ENCODE data around the gene MNAT1.
"Not testable (repeated sequence)": the region's sequence is repeated elsewhere in the genome, so short reads cannot be mapped to it uniquely, and the experiment has no call there.

Gene MNAT1

GRCh38 chr14:60773558-60773957 is 39.0 kb downstream of the MNAT1 start:
- no peaks in the 10 kb centered on the region for H3K27me3 ChIP-seq
- H3K4me3 ChIP-seq (ENCODE audit: low read depth in 1 of 2, low read length in 1 of 2), result no peak overlapping the region
- H3K4me1 ChIP-seq (ENCODE audit: control insufficient read depth in 1 of 2, insufficient read depth in 1 of 2, low read depth in 1 of 2, low read length in 1 of 2), result no peaks in the 10 kb centered on the region
- no peaks in the 10 kb centered on the region for H3K9me3 ChIP-seq
- no peak for TF ChIP-seq CTCF (IDR thresholded peaks at IDR 0.05)
- H3K36me3 ChIP-seq, result no peaks in the 10 kb centered on the region
- no peak overlapping the region for H3K27ac ChIP-seq

GRCh38 chr14:60775296-60775695 is 40.7 kb downstream of the MNAT1 start:
- no peaks in the 10 kb centered on the region for H3K4me1 ChIP-seq (ENCODE audit: control insufficient read depth in 1 of 2, insufficient read depth in 1 of 2, low read depth in 1 of 2, low read length in 1 of 2)
- H3K36me3 ChIP-seq, result no peaks in the 10 kb centered on the region
- H3K4me3 ChIP-seq (ENCODE audit: low read depth in 1 of 2, low read length in 1 of 2), result no peak overlapping the region
- no peak for TF ChIP-seq CTCF (IDR thresholded peaks at IDR 0.05)
- no peaks in the 10 kb centered on the region for H3K27me3 ChIP-seq
- no peak overlapping the region for H3K27ac ChIP-seq
- H3K9me3 ChIP-seq, result no peaks in the 10 kb centered on the region

DNA sequence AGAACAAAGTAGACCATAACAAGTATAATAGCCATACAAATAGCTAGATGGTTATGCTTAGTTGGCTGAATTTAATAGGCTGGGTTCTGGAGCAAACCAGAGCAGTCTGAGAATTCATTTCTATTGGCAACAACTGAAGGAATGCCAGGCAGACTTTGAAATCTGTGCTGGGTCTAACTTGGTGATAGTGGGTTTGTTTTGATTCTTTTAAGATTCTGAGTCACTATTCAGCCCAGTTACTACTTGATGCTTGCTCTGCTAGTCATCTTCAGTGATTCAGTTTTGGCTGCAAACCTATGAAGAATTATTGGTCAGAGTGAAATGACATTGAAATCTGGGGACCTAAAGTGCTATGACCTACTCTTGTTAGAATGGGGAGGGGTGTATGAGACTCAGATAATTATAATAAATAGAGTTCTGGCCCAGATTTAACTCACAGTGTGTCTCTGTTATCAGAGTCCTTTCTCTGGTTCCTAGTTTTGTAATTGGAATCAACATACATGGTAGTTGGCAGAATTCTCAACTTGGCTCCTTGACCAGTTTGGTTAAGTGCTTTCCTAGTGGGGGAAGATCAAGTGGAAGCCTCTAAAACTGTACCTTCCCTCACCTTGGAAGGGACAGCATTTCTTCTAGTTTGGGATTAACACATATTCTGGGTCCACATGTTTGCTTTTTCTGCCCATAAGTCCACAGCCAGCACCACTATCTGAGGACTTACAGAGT is 43.5 kb downstream of the MNAT1 start:
- no peak overlapping the region for H3K27ac ChIP-seq
- no peaks in the 10 kb centered on the region for H3K9me3 ChIP-seq
- H3K4me3 ChIP-seq (ENCODE audit: low read depth in 1 of 2, low read length in 1 of 2), result no peak overlapping the region
- no peak for TF ChIP-seq CTCF (IDR thresholded peaks at IDR 0.05)
- H3K36me3 ChIP-seq, result no peaks in the 10 kb centered on the region
- H3K27me3 ChIP-seq, result no peaks in the 10 kb centered on the region
- H3K4me1 ChIP-seq (ENCODE audit: control insufficient read depth in 1 of 2, insufficient read depth in 1 of 2, low read depth in 1 of 2, low read length in 1 of 2), result no peaks in the 10 kb centered on the region

GRCh38 chr14:60779745-60780514 is 45.4 kb downstream of the MNAT1 start:
- H3K36me3 ChIP-seq; H3K9me3 ChIP-seq; H3K27ac ChIP-seq; H3K4me3 ChIP-seq (ENCODE audit: low read depth in 1 of 2, low read length in 1 of 2); H3K4me1 ChIP-seq (ENCODE audit: control insufficient read depth in 1 of 2, insufficient read depth in 1 of 2, low read depth in 1 of 2, low read length in 1 of 2); H3K27me3 ChIP-seq: not testable (repeated sequence)

DNA sequence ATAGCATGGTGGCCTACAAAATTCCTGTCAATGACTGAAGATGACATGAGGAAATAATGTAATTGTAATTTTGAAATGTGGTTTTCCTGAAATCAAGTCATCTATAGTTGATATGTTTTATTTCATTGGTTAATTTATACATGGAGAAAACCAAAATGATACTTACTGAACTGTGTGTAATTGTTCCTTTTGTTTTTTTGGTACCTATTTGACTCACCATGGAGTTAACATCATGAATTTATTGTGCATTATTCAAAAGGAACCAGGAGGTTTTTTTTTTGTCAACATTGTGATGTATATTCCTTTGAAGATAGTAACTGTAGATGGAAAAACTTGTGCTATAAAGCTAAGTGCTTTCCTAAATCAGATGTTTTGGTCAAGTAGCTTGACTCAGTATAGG is 46.0 kb downstream of the MNAT1 start:
- H3K4me3 ChIP-seq (ENCODE audit: low read depth in 1 of 2, low read length in 1 of 2); H3K27me3 ChIP-seq; H3K9me3 ChIP-seq; H3K4me1 ChIP-seq (ENCODE audit: control insufficient read depth in 1 of 2, insufficient read depth in 1 of 2, low read depth in 1 of 2, low read length in 1 of 2); H3K27ac ChIP-seq; H3K36me3 ChIP-seq: not testable (repeated sequence)

DNA sequence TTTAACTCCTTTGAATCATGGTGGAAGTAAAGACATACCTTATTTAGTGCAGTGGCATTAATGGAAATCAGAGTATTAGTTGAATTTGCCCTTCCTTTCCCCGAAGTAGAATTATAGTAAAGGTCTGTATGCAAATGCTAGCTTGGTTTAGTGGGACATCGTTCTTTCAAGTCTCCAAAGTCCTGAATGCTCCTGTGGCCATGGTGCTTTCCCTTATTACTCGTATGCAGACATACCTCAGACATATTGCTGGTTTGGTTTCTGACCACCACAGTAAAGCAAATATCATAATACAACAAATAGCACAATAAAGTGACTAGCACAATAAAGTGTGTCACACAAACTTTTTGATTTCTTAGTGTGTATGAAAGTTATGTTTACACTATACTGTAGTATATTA is 52.3 kb downstream of the MNAT1 start:
- no peak overlapping the region for H3K27ac ChIP-seq
- no peaks in the 10 kb centered on the region for H3K36me3 ChIP-seq
- TF ChIP-seq CTCF (IDR thresholded peaks at IDR 0.05), result no peak
- no peak overlapping the region for H3K4me3 ChIP-seq (ENCODE audit: low read depth in 1 of 2, low read length in 1 of 2)
- H3K27me3 ChIP-seq, result no peaks in the 10 kb centered on the region
- no peaks in the 10 kb centered on the region for H3K9me3 ChIP-seq
- no peaks in the 10 kb centered on the region for H3K4me1 ChIP-seq (ENCODE audit: control insufficient read depth in 1 of 2, insufficient read depth in 1 of 2, low read depth in 1 of 2, low read length in 1 of 2)

All from neutrophil (primary cell).